ENCODE results near the gene PNMA8A.

GRCh38 chr19:46489445-46490272, 18.3 kb upstream of the PNMA8A start:
- TF ChIP-seq EZH2 (IDR thresholded peaks at IDR 0.05; ENCODE audit: insufficient read depth, poor library complexity, severe bottlenecking): no peak
- TF ChIP-seq EZH2phosphoT487 (IDR thresholded peaks at IDR 0.05; ENCODE audit: insufficient read depth, low read depth): no peak
